Right lung (tissue), 5 donors: ENCODE results near the gene RANBP10. TPM values are rescaled to one million over a fixed set of nuclear protein-coding genes. Genes with fewer than 3 reads are reported as not detected.
"Not testable (repeated sequence)": the region's sequence is repeated elsewhere in the genome, so short reads cannot be mapped to it uniquely, and the experiment has no call there.

Experiments
- DNase-seq, 2 donors: peaks; one replicate each; pipeline ENCODE4 v3.0.0-alpha.2; 2013
- polyA plus RNA-seq, 5 donors: library from polyadenylated mRNA; unstranded; fragments of 120-200 nt; gene quantifications; one replicate each; pipeline versions ENCODE4 v1.2.1 to v1.2.3, GENCODE V29; 2013; ENCODE audit warnings: inconsistent platforms in 1 of 5, low replicate concordance in 1 of 5; ENCODE audit not compliant: insufficient read length in 5 of 5, insufficient read depth in 1 of 5

RANBP10 gene
- polyA plus RNA-seq, 5 donors, result 27.8 to 48.2 (median 36.8) TPM

GRCh38 chr16:67751331-67751730 lies 55.0 kb downstream of the RANBP10 start:
- DNase-seq, result not testable (repeated sequence)

GRCh38 chr16:67750466-67750865 lies 55.9 kb downstream of the RANBP10 start:
- no peak for DNase-seq

DNA sequence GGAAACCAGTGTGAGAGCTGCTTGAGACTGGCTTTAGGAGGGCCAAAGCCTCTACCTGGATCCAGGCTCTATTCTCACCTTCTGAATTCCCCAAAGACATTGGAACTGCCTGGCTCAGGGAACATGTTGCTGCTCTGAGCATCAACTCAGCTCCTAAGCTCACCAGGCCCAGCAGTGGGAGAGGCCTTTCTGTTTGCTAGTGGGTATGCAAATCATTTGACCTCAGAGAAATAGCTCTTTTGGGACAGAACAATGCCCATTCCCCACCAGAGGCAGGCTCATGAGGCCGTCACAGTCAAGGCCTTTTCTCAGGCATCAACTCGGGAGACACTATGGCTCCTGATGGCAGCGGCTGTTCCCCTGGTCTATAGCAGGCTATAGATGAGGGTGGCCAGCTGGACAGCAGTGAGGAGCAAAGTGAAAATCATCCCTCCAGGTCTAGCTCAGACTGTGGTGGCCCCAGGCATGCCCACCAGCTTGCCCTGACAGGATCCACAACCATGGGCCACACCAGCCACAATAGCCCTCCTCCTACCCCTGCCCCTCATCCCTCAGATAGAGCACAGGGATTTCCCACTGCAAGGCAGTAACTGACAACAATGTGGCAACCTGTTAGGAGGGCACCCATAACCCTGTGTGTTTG lies 56.8 kb downstream of the RANBP10 start:
- DNase-seq, result no peak

DNA sequence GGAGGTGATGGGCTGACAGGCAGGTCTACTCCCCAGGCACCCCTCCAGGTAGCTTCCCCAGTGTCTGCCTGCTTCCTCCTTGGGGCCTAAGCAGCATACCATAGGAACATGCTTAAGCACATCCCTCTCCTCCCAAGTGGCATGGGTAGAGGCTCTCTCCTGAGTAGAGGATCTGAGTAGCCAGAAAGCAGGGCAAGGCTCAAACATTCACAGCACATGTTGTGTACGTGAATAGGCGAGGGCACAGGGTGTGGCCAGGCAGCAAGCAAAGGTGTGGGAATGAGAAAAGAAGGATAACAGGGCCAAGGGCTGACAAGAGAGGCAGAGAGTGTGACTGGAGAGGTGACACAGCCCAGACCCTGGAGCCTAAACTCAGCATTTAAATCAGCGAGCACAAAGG lies 57.5 kb downstream of the RANBP10 start:
- DNase-seq, result no peak

- DNase-seq, result no peak
Observed at GRCh38 chr16:67746846-67747245, 59.5 kb downstream of the RANBP10 start.

DNA sequence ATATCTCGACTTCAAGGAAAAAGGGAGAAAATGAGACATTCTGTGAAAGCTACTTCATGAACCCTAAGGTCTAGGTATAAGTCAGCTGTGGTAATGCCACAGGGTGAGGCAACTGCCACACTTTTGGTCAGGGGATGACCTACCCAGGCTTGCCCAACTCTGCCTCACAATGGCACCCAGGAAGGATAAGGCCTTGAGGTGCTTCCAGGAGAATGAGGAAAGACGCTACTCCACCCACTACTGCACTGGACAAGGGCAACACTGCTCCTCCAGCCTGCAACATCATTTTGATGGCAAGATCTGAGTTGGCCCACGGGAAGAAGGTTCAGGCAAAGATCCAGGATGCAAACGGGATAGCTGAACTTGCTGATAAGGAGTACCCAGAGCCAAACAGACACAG lies 65.2 kb downstream of the RANBP10 start:
- DNase-seq, result no peak

DNA sequence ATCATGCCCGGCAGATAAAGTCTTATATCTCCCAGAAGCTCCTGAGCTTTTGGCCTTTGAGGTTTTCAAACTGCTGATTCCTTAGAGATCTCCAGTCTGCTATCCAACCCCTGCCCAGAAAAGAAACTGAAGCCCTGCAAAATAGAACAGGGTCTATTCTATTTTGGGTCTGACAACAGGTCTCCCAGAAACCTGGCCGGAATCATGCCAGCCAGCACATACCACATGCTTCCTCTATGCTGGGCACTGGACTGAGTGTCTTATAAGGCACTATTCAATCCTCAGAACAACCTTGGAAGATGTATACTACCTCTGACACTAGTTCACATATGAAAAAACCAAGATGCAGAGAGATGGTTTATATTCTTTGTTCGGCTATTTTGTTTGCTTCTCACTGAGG lies 66.0 kb downstream of the RANBP10 start:
- DNase-seq, result no peak

- no peak for DNase-seq
Observed at GRCh38 chr16:67736858-67737257, 69.5 kb downstream of the RANBP10 start.

DNA sequence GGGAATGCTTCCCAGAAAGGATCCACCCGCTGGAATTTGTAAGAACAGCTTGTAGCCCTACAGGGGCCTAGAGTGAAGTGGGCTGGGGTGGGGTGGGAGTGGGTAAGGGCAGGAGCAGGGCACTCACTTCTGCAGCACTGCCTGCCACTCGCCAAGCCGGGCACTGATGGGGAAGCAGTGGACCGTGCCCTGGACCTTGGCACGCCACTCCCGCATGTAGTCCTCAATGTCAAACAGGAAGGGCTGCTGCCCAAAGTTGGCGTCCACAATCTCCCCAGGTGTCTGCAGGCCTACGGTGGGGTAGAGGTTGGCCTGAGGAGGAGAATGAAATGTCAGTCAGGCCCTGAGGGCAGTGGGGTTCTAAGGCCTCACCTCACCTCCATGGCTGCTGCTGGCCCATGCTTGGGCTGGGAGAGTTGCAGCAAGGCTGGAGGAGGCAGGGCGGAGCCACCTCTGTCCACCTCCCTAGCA lies 71.6 kb downstream of the RANBP10 start:
- no peak for DNase-seq

DNA sequence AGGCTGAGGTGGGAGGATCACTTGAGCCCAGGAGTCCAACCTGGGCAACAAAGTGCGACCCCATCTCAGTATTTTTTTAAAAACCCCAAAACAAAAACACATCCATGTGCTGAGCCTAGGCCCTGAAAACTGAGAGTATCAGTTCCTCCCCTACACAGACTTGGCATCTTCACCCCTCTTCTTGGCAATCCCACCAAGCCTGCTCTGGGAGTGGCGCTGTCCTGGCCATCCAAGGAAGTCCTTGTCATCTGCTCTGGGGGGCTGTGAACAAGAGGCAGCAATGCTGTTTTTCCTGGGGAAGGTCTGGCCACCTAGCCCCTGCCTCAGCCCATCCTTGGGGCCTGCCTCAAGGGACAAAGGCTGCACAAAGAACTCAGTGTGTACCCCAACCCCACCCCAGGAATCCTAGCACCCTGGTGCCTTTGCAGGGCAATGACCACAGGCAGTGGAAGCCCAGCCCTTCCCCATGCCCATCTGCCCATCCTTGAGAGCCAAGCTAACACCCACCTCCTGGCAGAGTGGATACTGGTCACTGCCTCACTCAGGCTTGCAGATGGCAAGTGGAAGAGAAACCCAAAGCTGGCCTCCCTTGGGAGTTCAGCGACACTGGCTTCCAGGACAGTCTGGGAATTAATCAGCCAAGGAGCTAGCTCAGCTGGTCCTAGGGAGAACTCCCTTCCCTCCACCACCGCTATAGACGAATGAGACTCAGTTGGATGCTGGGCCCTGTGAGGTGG lies 72.5 kb downstream of the RANBP10 start:
- DNase-seq, result no peak

GRCh38 chr16:67731753-67732095 lies 74.6 kb downstream of the RANBP10 start:
- DNase-seq, result no peak

- no peak for DNase-seq
Observed at GRCh38 chr16:67731071-67731752, 75.1 kb downstream of the RANBP10 start.

DNA sequence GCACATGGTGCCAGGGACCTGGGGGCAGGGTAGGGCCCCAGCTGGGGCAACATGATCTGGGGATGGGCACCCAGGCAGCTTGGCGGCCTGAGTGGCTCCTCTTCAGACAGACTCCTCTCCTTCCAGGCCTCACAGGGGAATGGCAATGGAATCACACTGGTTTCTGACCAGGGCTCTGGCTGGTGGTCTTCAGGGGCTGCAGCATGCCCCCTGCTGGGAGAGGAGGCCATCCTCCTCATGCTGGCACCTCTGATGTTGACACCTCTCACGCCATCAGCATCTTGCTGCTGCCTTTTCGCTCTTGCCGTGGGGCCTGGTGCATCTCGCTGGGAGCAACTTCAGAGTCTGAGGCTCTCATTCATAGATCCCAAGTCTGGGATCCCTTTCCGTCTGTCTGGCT lies 76.0 kb downstream of the RANBP10 start:
- no peak for DNase-seq

GRCh38 chr16:67729636-67730248 lies 76.6 kb downstream of the RANBP10 start:
- DNase-seq, result no peak

GRCh38 chr16:67727521-67728485 lies 78.6 kb downstream of the RANBP10 start:
- no peak for DNase-seq

DNA sequence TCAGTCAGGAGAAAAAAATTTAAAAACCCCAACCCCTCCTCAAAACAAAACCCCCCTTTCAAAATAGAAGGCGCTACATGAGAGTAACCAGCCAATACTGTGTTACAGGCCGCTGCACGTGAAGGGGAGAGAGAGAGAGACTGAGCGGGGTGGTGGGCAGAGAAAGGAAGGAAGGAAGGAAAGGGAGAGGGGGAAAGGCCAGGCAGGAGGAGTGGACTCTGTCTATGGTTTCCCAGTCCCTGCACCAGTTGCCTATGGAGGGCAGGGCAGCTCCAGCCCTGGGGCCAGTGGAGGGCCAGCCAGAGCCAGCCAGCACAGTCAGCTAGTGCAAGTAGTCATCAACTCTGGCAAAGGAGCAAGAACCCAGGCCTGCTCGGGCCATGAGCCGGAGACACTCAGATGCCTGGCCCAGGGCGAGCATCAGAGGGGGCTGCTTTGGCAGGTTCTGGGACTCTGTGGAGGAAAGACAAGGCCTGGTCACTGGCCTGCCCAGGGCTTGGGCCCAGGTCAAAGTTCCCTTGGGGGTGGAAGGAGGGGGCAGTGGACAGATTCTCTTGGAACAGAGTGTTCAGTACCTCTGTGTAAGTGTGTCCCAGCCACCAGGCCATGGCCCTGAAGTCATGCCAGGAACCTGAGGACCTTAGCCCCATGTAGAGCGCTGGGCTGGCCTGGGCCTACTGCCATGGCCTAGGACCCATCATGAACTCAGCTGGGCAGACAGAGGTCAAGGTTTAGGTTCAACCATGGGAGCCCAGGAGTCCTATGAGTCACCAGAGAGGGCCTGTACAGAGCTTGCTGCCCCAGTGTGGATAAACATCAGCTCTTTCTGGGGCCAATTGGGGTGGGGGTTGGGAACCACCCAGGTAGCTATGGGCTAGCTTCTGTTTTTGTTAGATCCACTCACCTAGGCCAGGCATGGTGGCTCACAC lies 80.0 kb downstream of the RANBP10 start:
- no peak for DNase-seq

DNA sequence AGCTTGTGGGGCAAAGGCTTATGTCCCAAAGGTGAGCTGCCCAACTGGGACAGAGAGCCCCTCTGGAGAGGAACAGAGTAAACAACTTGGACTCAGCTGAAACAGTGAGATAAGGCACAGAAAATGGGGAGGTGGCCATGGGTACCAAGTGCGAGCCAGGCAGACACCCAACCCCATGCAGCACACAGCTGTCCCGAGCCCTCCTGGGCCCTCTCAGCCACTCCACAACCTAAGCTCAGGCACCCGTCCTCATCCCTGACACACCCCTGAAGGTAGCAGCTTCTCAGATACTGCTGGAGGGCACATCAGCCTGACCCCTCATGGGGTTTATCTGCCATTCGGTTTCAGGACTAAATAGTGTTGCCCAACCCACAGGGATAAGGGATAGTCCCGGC lies 82.5 kb downstream of the RANBP10 start:
- DNase-seq, result no peak

GRCh38 chr16:67723151-67723910 lies 83.0 kb downstream of the RANBP10 start:
- DNase-seq, result no peak

- no peak for DNase-seq
Observed at GRCh38 chr16:67720236-67720635, 86.1 kb downstream of the RANBP10 start.
